Measurements from ENCODE around the gene TNFSF10. TPM values are rescaled to one million over a fixed set of nuclear protein-coding genes. Genes with fewer than 3 reads are reported as not detected.

TNFSF10 gene
- total and polyA plus RNA-seq, 7 donors: 17.9 to 76.8 (median 36.4) TPM

DNA sequence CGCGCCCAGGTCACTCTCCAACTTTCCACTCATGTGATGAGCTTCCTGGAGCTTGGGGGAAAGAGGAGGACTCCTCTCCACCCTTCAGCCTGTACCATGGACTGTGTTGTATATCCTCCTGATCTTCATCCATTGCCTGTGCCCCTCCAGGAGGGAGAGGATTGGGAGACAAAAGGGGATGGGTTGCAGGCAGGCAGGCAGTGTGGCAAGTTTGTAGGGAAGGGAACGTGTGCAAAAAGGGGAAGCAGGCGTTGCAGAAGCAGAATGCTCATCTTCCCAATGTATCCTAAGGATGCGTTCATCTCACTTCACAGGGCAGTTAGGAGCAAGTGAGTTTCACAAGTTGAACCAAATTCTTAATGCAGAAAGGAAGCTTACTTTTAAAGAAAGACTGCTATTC lies 46.9 kb downstream of the TNFSF10 start:
- Histone ChIP-seq H3K27ac (no peak overlapping the region), H3K36me3 (no peaks in the 10 kb centered on the region), H3K27me3 (no peaks in the 10 kb centered on the region), H3K4me3 (peak overlapping the region in 2 of 4 donors; percentile 31 to 37), H3K4me1 (no peaks in the 10 kb centered on the region), H3K9me3 (peaks cover 0 to 5% (median 0%) of the 10 kb centered on the region in 4 donors)
- intact Hi-C loops (cut with DNase I): loop anchor here (5.0 to 10.0 kb wide), 2 partner anchors 144 to 832 kb away; no protein-coding TSS in a partner anchor
- TF ChIP-seq POLR2AphosphoS5 (IDR thresholded peaks at IDR 0.05): no peak
- no peak for TF ChIP-seq EP300 (IDR thresholded peaks at IDR 0.05)
- TF ChIP-seq POLR2A (IDR thresholded peaks at IDR 0.05): no peak
- TF ChIP-seq, protein P1, sequence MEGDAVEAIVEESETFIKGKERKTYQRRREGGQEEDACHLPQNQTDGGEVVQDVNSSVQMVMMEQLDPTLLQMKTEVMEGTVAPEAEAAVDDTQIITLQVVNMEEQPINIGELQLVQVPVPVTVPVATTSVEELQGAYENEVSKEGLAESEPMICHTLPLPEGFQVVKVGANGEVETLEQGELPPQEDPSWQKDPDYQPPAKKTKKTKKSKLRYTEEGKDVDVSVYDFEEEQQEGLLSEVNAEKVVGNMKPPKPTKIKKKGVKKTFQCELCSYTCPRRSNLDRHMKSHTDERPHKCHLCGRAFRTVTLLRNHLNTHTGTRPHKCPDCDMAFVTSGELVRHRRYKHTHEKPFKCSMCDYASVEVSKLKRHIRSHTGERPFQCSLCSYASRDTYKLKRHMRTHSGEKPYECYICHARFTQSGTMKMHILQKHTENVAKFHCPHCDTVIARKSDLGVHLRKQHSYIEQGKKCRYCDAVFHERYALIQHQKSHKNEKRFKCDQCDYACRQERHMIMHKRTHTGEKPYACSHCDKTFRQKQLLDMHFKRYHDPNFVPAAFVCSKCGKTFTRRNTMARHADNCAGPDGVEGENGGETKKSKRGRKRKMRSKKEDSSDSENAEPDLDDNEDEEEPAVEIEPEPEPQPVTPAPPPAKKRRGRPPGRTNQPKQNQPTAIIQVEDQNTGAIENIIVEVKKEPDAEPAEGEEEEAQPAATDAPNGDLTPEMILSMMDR (IDR thresholded peaks at IDR 0.05): no peak
- no peak for DNase-seq
- WGBS, 2 donors: 74 to 84% methylated on average over 5 of the region's 5 CpGs

DNA sequence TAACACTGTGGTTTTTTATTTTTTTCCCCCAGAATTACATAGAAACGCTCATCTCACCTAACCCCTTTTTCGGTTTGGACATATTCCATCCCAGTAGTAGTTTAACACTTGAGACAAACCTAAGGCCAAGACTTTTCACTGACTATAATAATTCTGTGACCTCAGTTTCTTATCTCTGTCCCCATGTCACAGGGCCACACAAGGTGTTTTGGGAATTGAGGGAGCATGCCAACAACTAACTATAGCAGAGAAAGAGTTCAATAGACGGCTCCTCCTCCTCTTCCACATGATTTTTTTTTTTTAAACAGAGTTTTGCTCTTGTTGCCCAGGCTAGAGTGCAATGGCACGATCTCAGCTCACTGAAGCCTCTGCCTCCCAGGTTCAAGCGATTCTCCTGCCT lies 47.5 kb downstream of the TNFSF10 start:
- H3K36me3 ChIP-seq: no peaks in the 10 kb centered on the region
- H3K4me1 ChIP-seq: no peaks in the 10 kb centered on the region
- peaks cover 0 to 5% (median 0%) of the 10 kb centered on the region in 4 donors for H3K9me3 ChIP-seq
- 84 to 88% methylated on average over 5 of the region's 5 CpGs for WGBS, 2 donors
- TF ChIP-seq POLR2AphosphoS5 (IDR thresholded peaks at IDR 0.05) (no peak), EP300 (IDR thresholded peaks at IDR 0.05) (no peak), POLR2A (IDR thresholded peaks at IDR 0.05) (no peak)
- TF ChIP-seq, protein P1 (IDR thresholded peaks at IDR 0.05): no peak
- no peaks in the 10 kb centered on the region for H3K27me3 ChIP-seq
- DNase-seq: no peak
- intact Hi-C loops (cut with DNase I): loop anchor here (5.0 to 10.0 kb wide), 2 partner anchors 143 to 831 kb away; no protein-coding TSS in a partner anchor
- no peak overlapping the region for H3K27ac ChIP-seq
- H3K4me3 ChIP-seq: no peak overlapping the region

DNA sequence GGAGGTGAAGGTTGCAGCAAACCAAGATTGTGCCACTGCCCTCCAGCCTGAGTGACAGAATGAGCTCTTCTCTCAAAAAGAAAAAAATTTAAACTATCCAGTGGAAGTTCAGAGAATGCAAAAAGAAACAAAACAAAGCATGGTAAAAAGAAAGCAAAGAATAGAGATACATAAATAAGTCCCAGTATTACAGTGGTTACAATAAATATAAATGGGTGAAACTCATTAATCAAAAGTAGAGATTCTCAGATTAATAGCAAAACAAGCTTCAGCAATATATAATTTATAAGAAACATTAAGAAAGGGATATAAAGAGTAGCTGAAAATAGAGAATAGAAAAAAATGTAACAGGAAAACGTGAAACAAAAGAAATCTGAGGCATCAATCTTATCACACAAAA lies 51.3 kb downstream of the TNFSF10 start:
- intact Hi-C loops (cut with DNase I): loop anchor here (10.0 kb wide), 1 partner anchor 827 kb away; no protein-coding TSS in a partner anchor
- no peak overlapping the region for H3K27ac ChIP-seq
- TF ChIP-seq, protein P1 (IDR thresholded peaks at IDR 0.05): no peak
- no peak for TF ChIP-seq POLR2A (IDR thresholded peaks at IDR 0.05)
- DNase-seq: no peak
- H3K4me1 ChIP-seq: no peaks in the 10 kb centered on the region
- WGBS, 2 donors: 79 to 81% methylated on average over 1 of the region's 1 CpG
- H3K9me3 ChIP-seq: peaks cover 0 to 5% (median 0%) of the 10 kb centered on the region in 4 donors
- H3K27me3 ChIP-seq: no peaks in the 10 kb centered on the region
- H3K36me3 ChIP-seq: no peaks in the 10 kb centered on the region
- no peak overlapping the region for H3K4me3 ChIP-seq

DNA sequence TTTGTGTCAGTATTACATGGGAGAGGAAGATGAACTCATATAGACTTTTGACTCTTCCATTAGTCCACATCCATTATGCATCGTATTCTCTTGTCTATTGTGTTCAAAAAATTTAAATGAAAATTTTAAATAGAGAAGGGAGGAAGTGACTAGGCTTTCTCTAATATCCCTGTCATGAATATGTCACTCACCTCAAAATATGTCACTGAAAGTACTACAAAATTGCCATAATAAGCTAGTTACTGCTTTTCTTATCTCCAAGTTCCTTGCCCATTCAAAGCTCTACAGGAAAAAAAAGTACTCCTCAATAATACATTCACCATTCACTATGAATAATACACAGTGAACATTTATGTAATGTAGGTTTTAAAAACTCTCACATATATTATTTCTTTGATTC lies 52.6 kb downstream of the TNFSF10 start:
- H3K9me3 ChIP-seq: peaks cover 0 to 5% (median 0%) of the 10 kb centered on the region in 4 donors
- intact Hi-C loops (cut with DNase I): loop anchor here (10.0 kb wide), 1 partner anchor 826 kb away; no protein-coding TSS in a partner anchor
- TF ChIP-seq, protein P1 (IDR thresholded peaks at IDR 0.05): no peak
- TF ChIP-seq POLR2A (IDR thresholded peaks at IDR 0.05) (no peak), POLR2AphosphoS5 (IDR thresholded peaks at IDR 0.05) (no peak), EP300 (IDR thresholded peaks at IDR 0.05) (no peak)
- no peak overlapping the region for H3K27ac ChIP-seq
- H3K27me3 ChIP-seq: no peaks in the 10 kb centered on the region
- no peak for DNase-seq
- 93 to 96% methylated on average over 1 of the region's 1 CpG for whole genome bisulfite sequencing, 2 donors
- no peaks in the 10 kb centered on the region for H3K4me1 ChIP-seq
- no peak overlapping the region for H3K4me3 ChIP-seq
- H3K36me3 ChIP-seq: no peaks in the 10 kb centered on the region

Measured in sigmoid colon (tissue), 7 donors.